Activated naive CD8-positive, alpha-beta T cell (primary cell): ENCODE results near the gene APOL3.
"Not testable (repeated sequence)": the region's sequence is repeated elsewhere in the genome, so short reads cannot be mapped to it uniquely, and the experiment has no call there.

ENCODE experiments used
- H3K27ac Mint-ChIP-seq: one replicate; pipeline ENCODE4 v1.8.0; 2021; ENCODE audit warnings: mixed read lengths
- H3K27me3 Mint-ChIP-seq: one replicate; pipeline ENCODE4 v1.8.0; 2021; ENCODE audit warnings: mixed read lengths
- H3K36me3 Mint-ChIP-seq: one replicate; pipeline ENCODE4 v1.8.0; 2021; ENCODE audit warnings: mixed read lengths
- H3K4me1 Mint-ChIP-seq: one replicate; pipeline ENCODE4 v1.8.0; 2021; ENCODE audit warnings: low read depth, mixed read lengths
- H3K4me3 Mint-ChIP-seq: one replicate; pipeline ENCODE4 v1.8.0; 2021; ENCODE audit warnings: mild to moderate bottlenecking, mixed read lengths
- H3K9me3 Mint-ChIP-seq: one replicate; pipeline ENCODE4 v1.8.0; 2021; ENCODE audit warnings: low read depth, mixed read lengths

APOL3 gene

DNA sequence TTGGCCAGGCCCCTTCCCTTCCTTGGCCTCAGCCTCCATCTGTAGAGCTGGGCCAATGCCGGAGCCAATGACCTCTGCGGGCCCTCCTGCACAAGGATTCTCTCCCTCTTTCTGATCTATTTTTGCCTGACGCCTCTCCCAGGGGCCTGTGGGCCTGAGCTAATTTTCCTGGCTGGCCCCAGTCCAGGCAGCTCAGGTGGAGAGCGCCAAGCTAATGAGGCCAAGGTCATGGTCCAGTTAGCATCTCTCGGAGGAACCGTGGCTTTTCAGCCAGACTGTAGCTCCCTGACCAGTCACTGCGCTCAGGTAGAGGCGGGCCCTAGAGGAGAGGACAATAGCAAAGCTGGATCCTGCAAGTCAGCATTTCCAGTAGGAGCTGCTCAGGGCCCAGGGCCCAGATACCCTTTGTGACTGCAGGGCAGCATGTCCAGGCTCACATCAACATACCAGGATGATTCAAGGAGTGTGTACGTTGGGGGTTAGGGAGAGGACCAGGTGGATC, 43.5 kb downstream of the APOL3 start:
- H3K9me3 Mint-ChIP-seq: no peaks in the 10 kb centered on the region
- H3K36me3 Mint-ChIP-seq: no peaks in the 10 kb centered on the region
- H3K27ac Mint-ChIP-seq: no peak overlapping the region
- H3K4me3 Mint-ChIP-seq: no peak overlapping the region
- H3K4me1 Mint-ChIP-seq: no peaks in the 10 kb centered on the region
- H3K27me3 Mint-ChIP-seq: no peaks in the 10 kb centered on the region

DNA sequence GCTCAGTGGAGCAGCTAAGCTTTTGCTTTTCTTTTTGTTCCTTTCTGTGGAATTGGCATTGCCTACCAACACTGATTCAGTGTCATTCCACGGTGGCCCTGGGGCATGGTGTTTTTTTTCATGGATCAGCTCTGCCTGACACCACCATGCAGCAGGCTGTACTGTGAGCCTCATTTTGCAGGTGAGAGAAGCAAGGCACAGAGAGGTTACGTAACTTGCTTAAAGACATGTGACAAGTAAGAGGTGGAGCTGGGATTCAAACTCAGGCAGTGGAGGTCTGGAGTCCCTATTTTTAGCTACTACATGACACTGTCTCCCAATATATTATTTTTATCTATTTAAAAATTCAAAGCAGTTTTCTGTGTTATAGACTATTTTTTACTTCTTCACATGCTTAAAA, 44.4 kb downstream of the APOL3 start:
- no peaks in the 10 kb centered on the region for H3K9me3 Mint-ChIP-seq
- H3K4me1 Mint-ChIP-seq: no peaks in the 10 kb centered on the region
- no peak overlapping the region for H3K4me3 Mint-ChIP-seq
- no peaks in the 10 kb centered on the region for H3K36me3 Mint-ChIP-seq
- no peaks in the 10 kb centered on the region for H3K27me3 Mint-ChIP-seq
- no peak overlapping the region for H3K27ac Mint-ChIP-seq

DNA sequence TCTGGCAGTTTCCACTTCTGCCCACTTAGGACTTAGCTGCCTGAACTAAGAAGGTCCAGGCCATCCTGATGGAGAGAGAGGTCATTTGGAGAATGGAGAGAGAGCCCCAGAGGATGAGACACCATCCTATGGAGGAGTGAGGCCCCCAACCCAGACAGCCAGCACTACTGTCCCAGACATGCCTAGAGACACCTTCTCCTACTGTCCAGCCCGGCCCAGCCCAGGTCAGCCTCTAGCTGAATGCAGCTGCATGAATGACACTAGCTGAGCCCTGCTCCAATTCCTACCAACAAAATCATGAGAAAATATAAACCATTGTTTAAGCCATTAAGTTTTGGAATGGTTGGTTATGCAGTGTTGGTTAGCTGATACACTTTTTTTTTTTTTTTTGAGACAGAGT, 47.4 kb downstream of the APOL3 start:
- H3K36me3 Mint-ChIP-seq: no peaks in the 10 kb centered on the region
- H3K4me1 Mint-ChIP-seq: no peaks in the 10 kb centered on the region
- no peaks in the 10 kb centered on the region for H3K27me3 Mint-ChIP-seq
- H3K9me3 Mint-ChIP-seq: no peaks in the 10 kb centered on the region
- H3K4me3 Mint-ChIP-seq: no peak overlapping the region
- no peak overlapping the region for H3K27ac Mint-ChIP-seq

DNA sequence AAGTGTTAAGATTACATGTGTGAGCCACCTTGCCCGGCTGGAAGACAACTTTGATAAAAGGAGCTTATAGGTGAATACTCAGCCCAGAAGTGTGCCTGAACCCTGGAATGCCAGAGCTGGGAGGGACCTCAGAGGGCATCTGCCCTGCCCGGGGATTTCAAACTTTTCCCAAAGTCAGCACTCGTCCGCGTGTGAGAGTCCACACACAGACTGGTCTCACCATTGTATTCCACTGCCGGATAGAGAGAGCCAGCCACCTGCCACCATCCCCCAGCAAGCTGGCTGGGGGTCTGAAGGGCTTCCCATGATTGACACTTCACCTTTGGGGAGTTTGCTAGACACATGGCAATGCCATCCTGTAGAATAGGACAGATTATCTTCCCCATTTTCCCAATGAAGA, 49.2 kb downstream of the APOL3 start:
- Mint-ChIP-seq H3K27ac (no peak overlapping the region), H3K27me3 (peaks cover 3% of the 10 kb centered on the region), H3K36me3 (no peaks in the 10 kb centered on the region), H3K4me1 (no peaks in the 10 kb centered on the region), H3K4me3 (no peak overlapping the region), H3K9me3 (no peaks in the 10 kb centered on the region)

DNA sequence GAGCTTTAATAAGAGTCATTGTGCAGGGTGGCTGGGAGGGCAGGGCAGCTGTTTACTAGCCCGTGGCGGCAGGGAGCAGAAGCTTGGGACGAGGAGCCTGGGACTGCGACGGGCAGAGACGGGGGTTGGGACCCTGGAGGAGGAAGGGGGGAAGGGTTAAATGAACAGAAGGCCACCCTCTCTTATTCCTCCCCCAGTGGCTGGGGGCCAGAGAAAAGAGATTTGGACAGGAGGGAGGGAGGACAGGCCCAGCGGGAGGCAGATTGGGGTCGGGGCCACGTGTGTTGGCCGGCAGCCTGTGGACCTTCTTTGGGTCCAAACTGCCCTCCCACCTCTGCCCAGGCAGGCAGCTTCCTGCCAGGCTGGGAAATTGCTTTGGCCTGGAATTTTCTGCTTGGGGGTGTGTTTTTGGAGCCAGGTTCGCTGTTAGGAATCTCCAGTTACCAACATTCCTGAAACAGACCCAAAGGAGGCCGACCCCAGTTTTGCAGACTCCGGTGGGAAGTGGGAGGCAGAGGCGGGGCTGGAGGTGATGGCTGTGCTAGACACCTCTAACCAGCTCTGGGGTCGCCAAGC, 50.2 kb downstream of the APOL3 start:
- no peaks in the 10 kb centered on the region for H3K36me3 Mint-ChIP-seq
- no peaks in the 10 kb centered on the region for H3K4me1 Mint-ChIP-seq
- peaks cover 3% of the 10 kb centered on the region for H3K27me3 Mint-ChIP-seq
- no peaks in the 10 kb centered on the region for H3K9me3 Mint-ChIP-seq
- H3K27ac Mint-ChIP-seq: no peak overlapping the region
- H3K4me3 Mint-ChIP-seq: no peak overlapping the region

DNA sequence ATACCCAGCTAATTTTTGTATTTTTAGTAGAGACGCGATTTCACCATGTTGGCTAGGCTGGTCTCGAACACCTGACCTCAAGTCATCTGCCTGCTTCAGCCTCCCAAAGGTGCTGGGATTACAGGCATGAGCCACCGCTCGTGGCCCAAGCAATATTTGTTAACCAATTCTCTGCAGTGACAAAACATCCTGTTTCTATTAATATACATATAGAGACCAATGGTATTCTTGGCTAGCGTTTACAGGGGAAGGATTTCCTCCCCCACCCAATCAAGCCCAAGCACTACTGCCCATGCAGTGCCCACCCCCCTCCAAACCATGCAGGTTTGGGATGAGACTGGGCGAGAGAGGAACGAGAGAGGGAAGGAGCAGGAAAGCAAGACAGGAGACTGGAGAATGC, 53.1 kb downstream of the APOL3 start:
- Mint-ChIP-seq H3K27me3 (peaks cover 7% of the 10 kb centered on the region), H3K4me1 (no peaks in the 10 kb centered on the region), H3K27ac (no peak overlapping the region), H3K36me3 (no peaks in the 10 kb centered on the region), H3K4me3 (no peak overlapping the region), H3K9me3 (no peaks in the 10 kb centered on the region)

DNA sequence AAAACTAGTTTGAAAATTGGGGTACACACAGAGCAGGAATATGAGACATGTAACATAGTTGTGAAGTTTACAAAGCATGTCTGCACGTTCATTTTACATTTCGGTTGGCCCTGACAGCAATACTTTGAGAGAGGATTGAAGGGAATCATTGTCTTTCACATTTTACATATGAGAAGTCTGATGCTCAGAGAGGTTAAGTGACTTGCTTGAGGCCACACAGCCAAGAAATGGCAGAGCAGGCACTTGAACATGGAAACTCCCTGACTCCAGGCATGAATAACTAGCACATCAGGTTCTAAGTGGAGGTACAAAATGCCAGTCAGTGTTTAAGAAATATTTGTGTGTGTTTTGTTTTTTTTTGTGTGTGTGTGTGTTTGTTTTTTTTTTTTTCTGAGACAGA, 53.6 kb downstream of the APOL3 start:
- Mint-ChIP-seq H3K4me1 (no peaks in the 10 kb centered on the region), H3K36me3 (no peaks in the 10 kb centered on the region), H3K4me3 (no peak overlapping the region), H3K27ac (no peak overlapping the region), H3K9me3 (no peaks in the 10 kb centered on the region), H3K27me3 (peaks cover 7% of the 10 kb centered on the region)

DNA sequence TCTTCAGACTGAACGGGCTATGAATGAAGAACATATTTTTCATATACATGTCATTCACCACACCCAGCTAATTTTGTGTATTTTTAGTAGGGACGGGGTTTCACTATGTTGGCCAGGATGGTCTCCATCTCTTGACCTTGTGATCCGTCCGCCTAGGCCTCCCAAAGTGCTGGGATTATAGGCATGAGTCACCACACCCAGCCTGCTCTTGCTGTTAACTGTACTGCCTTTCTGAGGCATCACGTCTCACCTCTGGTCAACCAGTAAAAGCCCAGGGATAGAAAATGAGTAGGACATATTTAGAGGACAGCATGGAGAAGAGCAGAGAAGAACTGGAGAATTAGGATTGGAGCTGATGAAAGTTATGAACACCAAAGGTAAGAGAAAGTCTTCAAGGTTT, 55.6 kb downstream of the APOL3 start:
- H3K4me1 Mint-ChIP-seq: no peaks in the 10 kb centered on the region
- H3K27me3 Mint-ChIP-seq: peaks cover 11% of the 10 kb centered on the region
- H3K9me3 Mint-ChIP-seq: no peaks in the 10 kb centered on the region
- no peaks in the 10 kb centered on the region for H3K36me3 Mint-ChIP-seq
- no peak overlapping the region for H3K27ac Mint-ChIP-seq
- H3K4me3 Mint-ChIP-seq: no peak overlapping the region

DNA sequence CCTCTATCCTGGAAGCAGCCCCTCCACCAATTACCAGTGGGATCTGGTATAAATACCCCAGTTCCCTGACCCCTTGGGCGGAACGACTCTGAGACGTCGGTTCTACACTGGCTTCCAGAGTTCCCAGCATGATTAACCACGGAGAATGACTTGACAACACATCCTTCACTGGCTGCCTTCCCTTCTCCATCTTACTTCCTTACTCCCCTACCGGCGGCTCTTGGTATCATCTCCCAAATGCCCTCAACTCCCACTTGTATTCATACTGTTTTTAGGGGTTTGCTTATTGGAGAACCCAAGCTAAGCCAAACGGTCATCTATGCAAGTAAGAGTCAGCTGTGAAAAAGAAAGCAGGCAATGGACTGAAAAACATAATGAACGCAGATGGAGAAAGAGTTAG, 56.1 kb downstream of the APOL3 start:
- peaks cover 11% of the 10 kb centered on the region for H3K27me3 Mint-ChIP-seq
- H3K9me3 Mint-ChIP-seq: no peaks in the 10 kb centered on the region
- H3K36me3 Mint-ChIP-seq: no peaks in the 10 kb centered on the region
- H3K4me3 Mint-ChIP-seq: no peak overlapping the region
- H3K4me1 Mint-ChIP-seq: no peaks in the 10 kb centered on the region
- H3K27ac Mint-ChIP-seq: no peak overlapping the region

DNA sequence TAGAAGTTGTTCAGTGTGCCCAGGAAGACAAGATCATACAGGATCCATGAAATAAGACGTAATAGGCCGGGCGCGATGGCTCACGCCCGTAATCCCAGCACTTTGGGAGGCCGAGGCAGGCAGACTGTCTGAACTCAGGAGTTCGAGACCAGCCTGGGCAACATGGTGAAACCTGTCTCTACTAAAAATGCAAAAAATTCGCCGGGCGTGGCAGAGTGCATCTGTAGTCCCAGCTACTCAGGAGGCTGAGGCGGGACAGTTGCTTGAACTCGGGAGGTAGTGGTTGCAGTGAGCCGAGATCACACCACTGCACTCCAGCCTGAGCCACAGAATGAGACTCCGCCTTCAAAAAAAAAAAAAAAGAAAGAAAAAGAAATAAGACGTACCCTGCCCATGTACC, 56.7 kb downstream of the APOL3 start:
- H3K9me3 Mint-ChIP-seq: no peaks in the 10 kb centered on the region
- H3K27ac Mint-ChIP-seq: no peak overlapping the region
- no peaks in the 10 kb centered on the region for H3K36me3 Mint-ChIP-seq
- H3K4me3 Mint-ChIP-seq: no peak overlapping the region
- H3K4me1 Mint-ChIP-seq: no peaks in the 10 kb centered on the region
- H3K27me3 Mint-ChIP-seq: peaks cover 11% of the 10 kb centered on the region

DNA sequence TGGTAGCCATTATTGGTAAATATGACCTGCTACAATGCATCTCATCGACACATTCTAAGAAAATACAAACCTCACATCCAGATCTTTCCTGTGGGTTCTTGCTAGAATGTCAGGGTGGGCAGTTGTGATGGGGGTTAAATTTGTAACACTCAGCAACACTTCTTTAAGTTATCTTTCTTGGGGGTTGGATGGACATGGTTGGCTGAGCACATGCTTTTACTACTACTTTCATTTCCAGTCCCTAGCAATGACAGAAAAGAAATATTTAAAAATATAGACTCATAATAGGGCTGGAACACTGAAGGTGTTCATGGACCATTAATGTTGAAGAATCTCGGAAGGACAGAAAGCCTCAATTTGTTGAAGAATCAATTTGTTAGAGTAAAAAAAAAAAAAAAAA, 57.6 kb downstream of the APOL3 start:
- H3K4me3 Mint-ChIP-seq: no peak overlapping the region
- no peaks in the 10 kb centered on the region for H3K36me3 Mint-ChIP-seq
- no peaks in the 10 kb centered on the region for H3K4me1 Mint-ChIP-seq
- peaks cover 11% of the 10 kb centered on the region for H3K27me3 Mint-ChIP-seq
- no peak overlapping the region for H3K27ac Mint-ChIP-seq
- H3K9me3 Mint-ChIP-seq: no peaks in the 10 kb centered on the region

DNA sequence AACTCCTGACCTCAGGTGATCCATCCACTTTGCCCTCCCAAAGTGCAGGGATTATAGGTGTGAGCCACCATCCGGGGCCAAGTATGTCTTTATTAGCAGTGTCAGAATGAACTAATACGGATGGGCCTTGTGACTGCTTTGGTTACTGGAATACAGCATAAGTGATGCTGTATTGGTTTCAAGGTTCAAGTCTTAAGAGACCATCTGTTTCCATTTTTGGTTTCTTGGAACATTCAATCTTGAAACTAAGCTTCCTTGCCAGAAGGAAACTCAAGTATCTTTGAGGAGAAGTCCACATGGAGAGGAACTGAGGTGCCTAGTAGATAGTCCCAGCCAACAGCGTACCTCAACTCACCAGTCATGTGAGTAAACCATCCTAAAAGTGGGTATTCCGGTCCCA, 58.8 kb downstream of the APOL3 start:
- Mint-ChIP-seq H3K4me1 (no peaks in the 10 kb centered on the region), H3K27me3 (peaks cover 8% of the 10 kb centered on the region), H3K27ac (no peak overlapping the region), H3K36me3 (no peaks in the 10 kb centered on the region), H3K4me3 (no peak overlapping the region), H3K9me3 (no peaks in the 10 kb centered on the region)

DNA sequence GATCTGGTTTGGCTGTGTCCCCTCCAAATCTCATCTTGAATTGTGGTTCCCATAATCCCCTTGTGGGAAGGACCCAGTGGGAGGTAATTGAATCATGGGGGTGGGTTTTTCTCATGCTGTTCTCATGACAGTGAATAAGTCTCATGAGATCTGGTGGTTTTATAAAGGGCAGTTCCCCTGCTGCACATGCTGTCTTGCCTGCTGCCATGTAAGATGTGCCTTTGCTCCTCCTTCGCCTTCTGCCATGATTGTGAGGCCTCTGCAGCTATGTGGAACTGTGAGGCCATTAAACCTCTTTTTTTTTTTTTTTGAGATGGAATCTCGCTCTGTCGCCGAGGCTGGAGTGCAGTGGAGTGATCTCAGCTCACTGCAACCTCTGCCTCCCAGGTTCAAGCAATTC, 59.6 kb downstream of the APOL3 start:
- not testable (repeated sequence) for H3K27ac Mint-ChIP-seq

DNA sequence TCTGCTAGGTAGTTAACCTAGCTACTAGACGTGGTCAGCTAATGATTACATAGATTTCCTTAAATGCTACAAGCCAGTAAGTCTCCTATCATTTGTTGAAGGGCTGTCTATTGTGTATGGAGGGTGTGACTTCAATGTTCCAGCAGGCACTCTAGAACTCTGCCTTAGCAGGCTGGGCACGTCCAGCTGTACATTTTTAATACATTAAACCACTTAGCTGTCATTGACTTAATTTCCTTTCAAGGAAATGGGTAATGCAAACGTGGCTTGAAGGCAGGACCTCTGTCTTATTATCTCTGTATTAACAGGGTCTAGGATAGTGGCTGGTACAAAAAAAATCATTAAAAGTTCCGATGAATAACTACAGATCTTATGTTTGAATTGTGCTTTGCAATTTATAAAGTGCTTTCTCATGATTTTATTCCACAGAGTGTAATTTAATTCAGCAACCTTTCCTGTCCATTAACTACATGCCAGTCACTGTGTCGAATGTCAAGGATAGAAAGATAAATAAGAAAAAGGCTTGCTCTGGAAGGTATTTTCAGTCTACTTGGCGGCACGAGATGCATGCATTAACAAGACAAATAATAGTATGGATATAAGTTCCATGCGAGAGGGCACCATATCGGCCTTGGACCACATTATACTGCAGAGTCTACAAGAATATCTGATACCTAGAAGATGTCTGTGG, 60.3 kb downstream of the APOL3 start:
- no peak overlapping the region for H3K27ac Mint-ChIP-seq
- no peaks in the 10 kb centered on the region for H3K4me1 Mint-ChIP-seq
- H3K27me3 Mint-ChIP-seq: peaks cover 8% of the 10 kb centered on the region
- H3K4me3 Mint-ChIP-seq: no peak overlapping the region
- H3K9me3 Mint-ChIP-seq: no peaks in the 10 kb centered on the region
- H3K36me3 Mint-ChIP-seq: no peaks in the 10 kb centered on the region

More for the DNA sequence above, 59.6 kb downstream of the APOL3 start:
- not testable (repeated sequence) for H3K4me3 Mint-ChIP-seq, H3K9me3 Mint-ChIP-seq, H3K27me3 Mint-ChIP-seq, H3K36me3 Mint-ChIP-seq, H3K4me1 Mint-ChIP-seq

DNA sequence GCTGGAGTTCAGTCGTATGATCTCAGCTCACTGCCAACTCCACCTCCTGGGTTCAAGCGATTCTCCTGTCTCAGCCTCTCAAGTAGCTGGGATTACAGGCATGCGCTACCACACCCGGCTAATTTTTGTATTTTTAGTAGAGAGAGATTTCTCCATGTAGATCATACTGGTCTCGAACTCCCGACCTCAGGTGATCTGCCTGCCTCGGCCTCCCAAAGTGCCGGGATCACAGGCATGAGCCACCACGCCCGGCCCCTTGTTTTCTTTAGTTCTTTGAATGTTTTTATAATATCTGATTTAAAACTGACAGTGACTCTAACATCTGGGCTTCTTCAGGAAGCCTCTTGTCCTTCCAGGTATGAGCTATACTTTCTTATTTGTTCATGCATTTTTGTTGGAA, 61.0 kb downstream of the APOL3 start:
- not testable (repeated sequence) for H3K36me3 Mint-ChIP-seq, H3K4me3 Mint-ChIP-seq, H3K4me1 Mint-ChIP-seq, H3K9me3 Mint-ChIP-seq, H3K27ac Mint-ChIP-seq, H3K27me3 Mint-ChIP-seq

DNA sequence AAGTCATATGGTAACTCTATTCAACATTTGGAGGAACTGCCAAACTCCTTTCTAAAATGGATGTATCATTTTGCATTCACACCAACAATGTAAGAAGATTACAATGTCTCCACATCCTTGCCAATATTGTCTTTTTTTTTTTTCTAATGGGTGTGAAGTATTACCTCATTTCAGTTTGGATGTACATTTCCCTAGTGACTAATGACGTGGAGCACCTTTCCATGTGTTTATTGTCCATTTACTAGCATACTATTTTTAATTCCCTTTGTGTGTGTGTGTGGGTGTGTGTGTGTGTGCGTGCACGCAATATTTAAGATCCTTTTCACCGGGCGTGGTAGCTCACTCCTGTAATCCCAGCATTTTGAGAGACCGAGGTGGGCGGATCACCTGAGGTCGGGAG, 62.7 kb downstream of the APOL3 start:
- Mint-ChIP-seq H3K4me3 (no peak overlapping the region), H3K9me3 (no peaks in the 10 kb centered on the region), H3K27ac (no peak overlapping the region), H3K36me3 (no peaks in the 10 kb centered on the region), H3K4me1 (no peaks in the 10 kb centered on the region), H3K27me3 (peaks cover 6% of the 10 kb centered on the region)
